EH (cell line): ENCODE data around the gene ANKRD6.

ENCODE experiments used
- DNase-seq: peaks from one replicate; pipeline ENCODE4 v3.0.0-alpha.2; 2015; ENCODE audit warnings: low read depth

The ANKRD6 gene

GRCh38 chr6:89657445-89658158 is 224.7 kb downstream of the ANKRD6 start:
- DNase-seq = no peak

- DNase-seq = no peak
These were observed 228.0 kb downstream of the ANKRD6 start for GRCh38 chr6:89660981-89661380.

GRCh38 chr6:89661559-89661958 is 228.6 kb downstream of the ANKRD6 start:
- DNase-seq = no peak

- no peak for DNase-seq
These were observed 229.8 kb downstream of the ANKRD6 start for GRCh38 chr6:89662659-89663223.

- peak; percentile 39 for DNase-seq
These were observed 235.1 kb downstream of the ANKRD6 start for GRCh38 chr6:89667872-89668556.

GRCh38 chr6:89669002-89669401 is 236.1 kb downstream of the ANKRD6 start:
- DNase-seq = peak; percentile 17

GRCh38 chr6:89670935-89671565 is 238.1 kb downstream of the ANKRD6 start:
- DNase-seq = no peak

- no peak for DNase-seq
These were observed 243.2 kb downstream of the ANKRD6 start for GRCh38 chr6:89675949-89676748.

- no peak for DNase-seq
These were observed 245.6 kb downstream of the ANKRD6 start for GRCh38 chr6:89678531-89678930.

- DNase-seq = no peak
These were observed 246.5 kb downstream of the ANKRD6 start for GRCh38 chr6:89679215-89680120.

GRCh38 chr6:89680150-89680549 is 247.2 kb downstream of the ANKRD6 start:
- DNase-seq = no peak

GRCh38 chr6:89680551-89680950 is 247.6 kb downstream of the ANKRD6 start:
- DNase-seq = no peak

GRCh38 chr6:89681983-89682564 is 249.1 kb downstream of the ANKRD6 start:
- DNase-seq = no peak

GRCh38 chr6:89682991-89683390 is 250.0 kb downstream of the ANKRD6 start:
- DNase-seq = no peak
